Head of caudate nucleus (tissue), 42 donors: ENCODE measurements around the gene MAPK11.

Source experiments
- DNase-seq, 42 donors: peaks; one replicate each; pipeline versions ENCODE4 v3.0.0 to v3.0.0-alpha.2; 2020 to 2021; ENCODE audit warnings: mixed read lengths in 7 of 42
- intact Hi-C: fragments of 100-400 bp; cut with DNase I; formaldehyde crosslinking; loops from one replicate; pipeline ENCODE4 v1.15.0; 2022

The MAPK11 gene

GRCh38 chr22:50267591-50268390 lies 2.4 kb downstream of the MAPK11 start:
- intact Hi-C loops = no loop called here
- DNase-seq = peak; percentile 40 to 91 (median 77)

- intact Hi-C loops = no loop called here
- no peak for DNase-seq
Measured at GRCh38 chr22:50266994-50267393, 3.2 kb downstream of the MAPK11 start.

- DNase-seq = no peak
- intact Hi-C loops = no loop called here
Measured at GRCh38 chr22:50264946-50265669, 5.1 kb downstream of the MAPK11 start.

GRCh38 chr22:50264104-50264745 lies 6.0 kb downstream of the MAPK11 start:
- DNase-seq = peak in 40 of 42 donors; percentile 47 to 90 (median 76)
- intact Hi-C loops = no loop called here

GRCh38 chr22:50262973-50263617 lies 7.1 kb downstream of the MAPK11 start:
- intact Hi-C loops = no loop called here
- no peak for DNase-seq

GRCh38 chr22:50262460-50262911 lies 7.7 kb downstream of the MAPK11 start:
- DNase-seq = no peak

GRCh38 chr22:50261615-50262459 lies 8.3 kb downstream of the MAPK11 start, which contains the start of gene MAPK12:
Gene MAPK12, minus strand, starts transcription at chr22:50261683. Its CDS starts 174 bp downstream, at chr22:50261509.
- peak in 3 of 42 donors; percentile 36 to 40 (median 37) for DNase-seq
- intact Hi-C loops = no loop called here

More at GRCh38 chr22:50262460-50262911, 7.7 kb downstream of the MAPK11 start:
- intact Hi-C loops = no loop called here

GRCh38 chr22:50260801-50261614 lies 9.2 kb downstream of the MAPK11 start:
- intact Hi-C loops = no loop called here
- peak in 40 of 42 donors; percentile 47 to 87 (median 75) for DNase-seq

- intact Hi-C loops = no loop called here
- no peak for DNase-seq
Measured at GRCh38 chr22:50260434-50260800, 9.8 kb downstream of the MAPK11 start.

- intact Hi-C loops = no loop called here
- DNase-seq = peak in 2 of 42 donors; percentile 47 to 57
Measured at GRCh38 chr22:50259302-50259701, 10.9 kb downstream of the MAPK11 start.

- DNase-seq = no peak
- intact Hi-C loops = no loop called here
Measured at GRCh38 chr22:50258361-50259292, 11.6 kb downstream of the MAPK11 start.

- intact Hi-C loops = no loop called here
- no peak for DNase-seq
Measured at GRCh38 chr22:50257451-50258360, 12.5 kb downstream of the MAPK11 start.

- intact Hi-C loops = no loop called here
- no peak for DNase-seq
Measured at GRCh38 chr22:50257041-50257440, 13.1 kb downstream of the MAPK11 start.

GRCh38 chr22:50256258-50256862 lies 13.8 kb downstream of the MAPK11 start:
- intact Hi-C loops = no loop called here

GRCh38 chr22:50255607-50256006 lies 14.6 kb downstream of the MAPK11 start:
- intact Hi-C loops = no loop called here

More at GRCh38 chr22:50256258-50256862, 13.8 kb downstream of the MAPK11 start:
- DNase-seq = no peak

More at GRCh38 chr22:50255607-50256006, 14.6 kb downstream of the MAPK11 start:
- no peak for DNase-seq
